ENCODE results near the gene TMEM212. TPM values are rescaled to one million over a fixed set of nuclear protein-coding genes. Genes with fewer than 3 reads are reported as not detected.

TMEM212 gene
- total RNA-seq, 2 experiments from 2014 or later = not detected

DNA sequence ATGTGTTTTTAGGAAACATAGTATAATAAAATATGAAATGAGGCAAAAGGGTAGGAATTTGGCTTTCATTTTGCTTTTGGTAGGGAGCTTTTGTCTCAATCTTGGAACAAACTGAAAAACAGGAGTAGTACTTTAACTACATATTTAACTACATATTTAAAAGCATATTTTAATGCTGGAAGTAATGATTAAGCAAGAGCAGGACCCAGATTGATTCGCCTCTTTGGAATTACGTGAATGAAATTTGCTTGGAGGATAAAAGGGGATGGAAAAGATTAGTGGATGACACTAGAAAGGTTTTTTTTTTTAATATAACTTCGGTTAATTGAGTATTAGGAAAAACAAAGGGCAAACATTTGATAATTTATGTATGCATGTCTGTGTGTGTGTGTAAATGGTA, 11.2 kb upstream of the TMEM212 start:
- CTCF ChIA-PET = no interaction called here
- POLR2A ChIA-PET = no interaction called here

DNA sequence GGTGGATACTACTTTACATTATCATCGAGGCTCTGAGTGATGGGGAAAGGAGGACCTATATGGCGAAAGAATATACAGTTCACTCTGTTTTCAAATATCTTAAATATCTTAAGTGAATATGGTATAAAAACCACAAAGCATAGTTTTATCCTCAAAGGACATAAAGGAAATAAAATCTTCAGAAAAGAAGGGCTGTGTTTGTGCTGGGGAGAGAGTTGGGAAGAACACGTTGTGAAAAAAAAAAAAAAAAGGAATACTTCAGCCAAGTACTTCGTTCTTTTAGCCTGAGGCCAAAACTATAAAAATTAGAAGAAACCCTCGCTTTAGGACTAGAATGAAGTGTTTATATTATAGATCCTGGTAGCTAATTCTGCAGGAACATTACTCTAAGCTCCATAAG, 10.2 kb upstream of the TMEM212 start:
- ChIA-PET CTCF (no interaction called here), POLR2A (no interaction called here)

DNA sequence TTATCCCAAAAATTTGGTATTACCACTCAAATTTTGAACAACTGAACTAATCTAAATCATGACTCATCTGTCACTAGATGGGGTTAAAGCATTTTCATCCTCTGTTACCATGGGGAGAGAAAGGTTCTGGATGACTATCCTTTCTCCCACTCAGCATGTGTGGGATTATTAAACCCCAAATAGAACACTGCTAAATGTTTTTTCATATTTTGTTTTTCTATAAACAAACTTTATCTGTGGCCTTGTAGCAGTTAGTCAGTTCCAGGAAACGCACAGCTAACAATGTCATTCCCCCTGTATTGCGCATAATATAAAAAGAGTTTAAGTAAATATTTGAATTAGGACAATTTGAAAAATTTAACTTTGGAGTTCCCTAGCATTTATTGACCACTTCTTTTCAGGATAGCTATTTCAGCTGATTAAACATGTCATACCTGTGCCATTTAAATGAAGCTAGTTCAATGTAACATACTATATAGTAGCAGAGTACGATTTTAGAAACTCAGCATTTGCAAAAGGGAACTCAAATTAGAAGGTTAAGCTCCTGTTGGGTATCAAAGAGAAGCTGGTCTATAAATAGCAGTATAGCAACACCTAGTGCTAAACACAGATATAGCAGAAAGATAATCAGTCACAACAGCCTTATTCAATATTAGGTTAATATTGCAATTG, 9.2 kb upstream of the TMEM212 start:
- ChIA-PET POLR2A (no interaction called here), CTCF (no interaction called here)

DNA sequence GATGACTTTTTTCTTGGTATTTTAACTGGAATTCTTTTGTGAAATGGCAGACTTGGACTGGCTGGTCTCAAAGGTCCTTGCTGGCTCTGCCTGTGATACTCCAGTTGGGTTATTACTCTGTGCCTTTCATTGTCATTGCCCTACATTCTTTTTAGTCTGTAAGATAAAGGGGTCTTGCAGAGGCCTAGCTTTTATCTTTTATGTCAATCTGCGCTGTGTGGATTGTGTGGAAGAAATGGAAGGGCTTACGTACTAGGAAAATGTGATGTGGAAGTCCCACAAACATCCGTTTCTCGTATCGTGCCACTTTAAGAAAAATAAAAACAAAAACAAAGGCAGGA, 8.7 kb upstream of the TMEM212 start:
- CTCF ChIA-PET = no interaction called here
- POLR2A ChIA-PET = no interaction called here

DNA sequence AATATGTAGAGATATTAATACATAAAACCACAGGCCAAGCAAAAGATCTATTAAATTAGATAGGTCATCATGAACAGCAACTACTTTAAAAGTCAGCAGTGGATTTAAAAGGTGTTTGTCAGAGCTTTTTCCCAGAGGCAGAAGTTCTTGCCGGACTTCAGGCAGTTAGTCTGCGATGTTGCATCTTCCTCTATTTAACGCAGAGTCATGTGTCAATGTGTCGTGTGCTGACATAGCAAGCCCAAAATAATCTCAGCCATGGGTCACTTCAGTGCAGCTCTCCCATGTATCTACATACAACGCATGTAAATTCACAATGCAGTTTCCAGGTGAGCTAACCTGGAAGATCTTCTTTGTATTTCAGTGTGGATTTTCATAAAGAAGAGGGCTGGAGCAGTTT, 8.0 kb upstream of the TMEM212 start:
- POLR2A ChIA-PET = no interaction called here
- CTCF ChIA-PET = no interaction called here

DNA sequence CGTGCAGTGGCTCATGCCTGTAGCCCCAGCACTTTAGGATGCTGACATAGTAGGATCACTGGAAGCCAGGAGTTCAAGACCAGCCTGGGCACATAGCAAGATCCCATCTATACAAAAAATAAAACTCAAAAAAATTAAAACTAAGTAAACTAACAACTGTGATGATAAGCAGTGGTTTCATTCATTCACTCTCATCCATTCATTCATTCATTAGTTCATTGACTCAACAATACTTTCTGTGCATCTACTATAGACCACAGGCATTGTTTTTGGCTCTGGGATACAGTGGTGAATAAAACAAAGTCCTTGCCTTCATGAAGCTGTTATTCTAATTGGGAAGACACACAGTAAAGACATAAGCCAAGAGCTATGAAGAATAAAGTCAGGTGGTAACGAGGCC, 7.5 kb upstream of the TMEM212 start:
- CTCF ChIA-PET = no interaction called here

DNA sequence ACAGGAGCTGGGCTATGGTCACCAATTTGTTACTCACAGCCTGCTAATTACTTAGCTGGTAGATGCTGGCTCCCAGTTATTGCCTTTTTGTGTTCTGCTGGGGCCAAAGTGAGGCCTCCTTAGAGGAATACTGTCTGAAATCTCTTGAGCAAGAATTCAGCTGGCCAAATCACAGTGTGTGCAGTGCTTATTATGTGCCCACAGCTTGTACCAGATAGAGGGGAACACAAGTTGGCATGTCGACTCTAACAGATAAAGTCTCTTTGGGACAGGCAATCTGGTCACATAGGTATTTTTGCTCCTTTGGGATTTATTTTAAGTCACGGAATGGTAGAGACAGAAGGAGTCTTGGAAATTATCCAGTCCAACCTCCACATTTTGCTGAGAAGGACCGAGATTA, 6.3 kb upstream of the TMEM212 start:
- ChIA-PET POLR2A (no interaction called here), CTCF (no interaction called here)

More for the DNA sequence above, 7.5 kb upstream of the TMEM212 start:
- POLR2A ChIA-PET = no interaction called here

DNA sequence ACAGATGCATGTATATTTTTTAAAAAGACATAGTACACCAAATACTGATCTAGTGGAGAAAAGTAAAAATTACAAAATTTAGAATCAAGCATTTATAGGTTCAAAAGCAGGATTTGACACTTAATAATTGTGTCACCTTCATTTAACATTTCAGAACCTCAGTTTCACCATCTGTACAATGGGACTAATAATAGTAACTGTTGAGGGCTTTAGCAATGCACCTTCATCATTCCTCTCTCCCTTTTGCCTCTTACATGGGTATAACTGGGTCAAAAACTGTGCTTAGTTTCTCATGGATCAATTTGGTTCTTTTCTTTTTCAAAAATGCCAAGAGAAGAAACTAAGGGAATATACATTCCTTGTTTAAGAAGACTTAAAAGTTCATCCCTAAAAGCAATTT, 5.5 kb upstream of the TMEM212 start:
- CTCF ChIA-PET = interaction anchor here (1.1 kb wide), 1 partner anchor 12 kb away, joined by 3 read pairs; no protein-coding TSS in a partner anchor
- POLR2A ChIA-PET = no interaction called here

DNA sequence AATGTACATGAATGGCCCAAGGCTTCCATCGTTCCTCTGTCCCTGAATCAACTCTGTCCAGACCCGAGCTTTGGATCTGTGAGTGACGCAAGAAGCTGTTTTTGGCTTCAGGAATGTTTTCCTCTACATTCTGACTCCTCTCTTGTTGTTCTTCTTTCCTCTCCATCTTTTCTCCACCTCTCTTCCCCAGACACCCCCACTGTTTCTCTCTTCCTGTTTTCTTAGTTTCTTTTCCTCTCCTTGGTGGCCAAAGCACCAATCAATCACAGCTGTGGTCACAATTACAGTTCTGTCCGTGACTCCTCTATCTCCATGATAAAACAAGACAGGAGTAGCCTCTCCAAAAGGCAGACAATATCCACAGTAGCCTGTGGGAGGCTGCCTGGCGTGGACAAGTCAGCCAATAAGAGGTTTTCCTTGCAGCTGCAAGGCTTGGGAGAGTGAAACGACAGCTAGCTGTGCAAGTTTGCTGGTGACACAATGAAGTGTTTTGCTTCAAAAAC, 4.9 kb upstream of the TMEM212 start:
- ChIA-PET CTCF (interaction anchor here (1.1 kb wide), 1 partner anchor 12 kb away, joined by 3 read pairs; no protein-coding TSS in a partner anchor), POLR2A (no interaction called here)

DNA sequence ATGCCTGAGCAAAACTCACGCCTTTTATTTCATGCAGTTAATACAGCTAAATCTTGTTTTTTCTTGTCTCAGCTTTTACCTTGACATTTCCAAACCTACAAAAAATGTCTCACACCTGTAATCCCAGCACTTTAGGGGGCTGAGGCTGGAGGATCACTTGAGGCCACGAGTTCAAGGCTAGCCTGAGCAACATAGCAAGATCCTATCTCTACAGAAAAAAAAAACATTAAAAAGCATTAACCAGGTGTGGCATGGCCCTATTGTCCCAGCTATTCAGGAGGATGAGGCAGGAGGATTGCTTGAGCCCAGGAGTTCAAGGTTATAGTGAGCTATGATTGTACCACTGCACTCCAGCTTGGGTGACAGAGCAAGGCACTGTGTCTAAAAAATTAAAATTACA, 3.9 kb upstream of the TMEM212 start:
- CTCF ChIA-PET = interaction anchor here (0.7 kb wide), 1 partner anchor 368 kb away, joined by 4 read pairs; no protein-coding TSS in a partner anchor
- POLR2A ChIA-PET = no interaction called here

DNA sequence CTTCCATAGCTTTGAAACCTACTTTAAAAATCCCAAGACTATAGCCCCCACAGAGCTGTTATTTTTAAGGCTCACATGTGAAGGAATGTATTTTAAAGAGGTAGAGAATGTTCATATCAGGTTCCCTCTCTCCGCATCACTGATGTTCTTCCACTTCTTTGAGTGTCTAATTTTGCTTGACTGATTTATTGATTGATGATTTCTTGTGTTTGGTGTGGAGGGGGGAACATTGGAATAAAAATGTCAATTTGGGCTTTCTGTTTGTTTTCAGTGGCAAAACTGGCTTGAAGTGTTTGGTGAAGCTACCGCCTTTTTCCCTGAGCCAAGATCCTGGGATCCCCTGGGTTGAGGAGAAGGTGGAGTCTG, 2.7 kb upstream of the TMEM212 start:
- ChIA-PET CTCF (no interaction called here), POLR2A (no interaction called here)

DNA sequence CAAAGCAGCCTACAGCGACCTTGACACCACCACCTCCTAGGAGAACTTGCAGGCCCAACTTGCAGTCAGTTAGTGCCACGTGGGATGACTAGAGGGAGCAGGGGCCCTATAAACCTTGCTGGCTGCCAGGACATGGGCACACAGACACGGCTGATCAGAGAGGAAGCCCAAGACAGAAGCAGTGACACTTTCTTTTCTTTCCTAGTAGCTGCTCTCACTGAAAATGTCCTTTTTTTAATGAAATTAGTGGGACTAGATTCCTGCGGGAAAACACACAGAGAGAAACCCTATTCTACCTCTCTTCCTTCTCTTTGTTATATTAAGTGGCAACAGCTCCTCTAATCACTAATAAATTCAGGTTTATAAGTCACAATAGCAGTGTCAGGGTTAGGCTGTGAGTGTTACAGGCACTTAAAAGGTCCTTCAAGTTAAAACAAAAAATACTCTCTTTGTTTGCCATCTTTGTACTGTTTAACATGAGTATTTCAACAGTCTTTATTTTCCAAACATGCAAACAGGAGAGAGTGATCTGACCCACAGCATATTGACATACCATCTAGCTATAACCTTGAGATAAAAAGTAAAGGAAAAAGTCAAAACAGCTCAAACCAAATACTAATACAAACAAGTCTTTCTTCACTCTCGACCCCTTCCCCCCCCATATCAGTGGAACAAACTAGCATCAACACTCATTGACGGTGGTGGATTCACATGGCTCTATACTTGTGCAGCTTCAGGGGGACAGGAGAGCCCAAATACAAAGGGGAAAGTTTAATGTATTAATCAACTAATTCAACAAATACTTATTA, 2.1 kb upstream of the TMEM212 start:
- ChIA-PET POLR2A (no interaction called here), CTCF (no interaction called here)

DNA sequence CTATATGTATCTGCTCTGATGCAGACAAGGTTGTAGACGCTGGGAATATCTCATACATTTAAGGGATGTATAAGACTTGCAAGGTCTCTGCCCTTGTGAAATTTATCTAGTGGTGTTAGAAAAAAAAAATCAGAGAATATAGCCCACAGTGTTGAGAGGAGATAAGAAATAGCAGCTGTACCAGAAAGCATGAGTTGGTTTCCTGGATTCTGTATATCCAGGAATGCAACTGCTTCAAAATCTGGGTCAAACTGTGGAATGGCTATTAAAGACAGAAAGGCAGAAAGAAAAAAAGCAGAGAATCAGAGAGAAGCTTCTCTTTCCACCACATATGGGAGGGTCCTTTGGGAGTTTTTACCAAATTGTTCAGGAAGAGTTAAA, 1.5 kb upstream of the TMEM212 start:
- POLR2A ChIA-PET = no interaction called here
- CTCF ChIA-PET = interaction anchor here (0.8 kb wide), 1 partner anchor 120 kb away, joined by 3 read pairs; no protein-coding TSS in a partner anchor

DNA sequence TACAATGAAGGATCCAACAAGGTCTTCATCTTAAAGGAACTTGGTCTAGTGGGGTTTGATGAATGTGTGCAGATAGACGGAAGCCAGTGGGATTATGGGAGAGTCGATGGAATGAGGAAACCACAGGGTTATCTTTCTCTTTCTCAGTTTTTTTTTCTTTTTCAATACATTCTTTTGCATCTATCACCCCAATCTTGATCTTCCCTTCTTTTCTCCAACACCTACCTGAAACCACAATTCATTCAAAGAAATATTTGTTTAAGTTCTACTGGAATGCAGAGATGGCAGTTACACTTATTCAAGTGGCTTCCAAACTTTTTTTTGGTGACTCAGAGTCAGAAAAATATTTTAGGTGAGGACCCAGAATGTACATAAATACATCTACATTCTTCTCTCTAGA, 1.7 kb downstream of the TMEM212 start:
- CTCF ChIA-PET = no interaction called here
- POLR2A ChIA-PET = no interaction called here

DNA sequence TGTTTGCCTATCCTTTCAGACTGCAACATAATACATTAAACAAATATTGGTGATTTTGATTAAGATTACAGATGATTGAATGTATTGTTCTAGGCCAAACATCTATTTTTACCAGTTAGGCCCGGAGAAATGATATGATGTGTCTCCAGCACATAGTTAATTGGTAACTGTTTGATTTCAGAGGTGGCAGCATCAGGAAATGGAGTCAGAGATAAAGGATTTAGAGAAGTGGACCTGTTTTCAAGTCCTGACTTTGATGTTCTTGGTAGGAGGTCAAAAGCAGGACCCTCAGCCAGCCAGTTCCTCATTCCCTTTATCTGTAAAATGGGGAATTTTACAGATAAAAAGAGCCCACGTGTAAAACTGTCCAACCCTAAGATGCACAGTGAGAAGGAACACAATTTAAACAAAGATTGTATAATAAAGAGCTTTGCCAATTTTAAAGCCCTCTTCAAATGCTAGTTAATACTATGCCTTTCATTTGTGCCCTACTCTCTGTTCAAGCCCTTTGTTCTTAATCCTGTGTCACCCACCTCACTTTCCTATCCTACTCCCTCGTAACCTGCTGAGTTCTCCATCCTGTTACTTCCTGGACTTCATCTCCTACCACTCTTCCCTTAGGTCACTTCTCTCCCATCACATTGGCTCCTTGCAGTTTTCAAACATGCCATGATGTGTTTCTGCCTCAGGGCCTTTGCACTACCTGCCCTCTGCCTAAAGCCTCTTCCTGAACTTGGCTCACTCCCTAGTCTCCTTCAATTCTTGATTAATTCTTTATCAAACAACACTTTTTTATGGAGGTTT, 2.5 kb downstream of the TMEM212 start:
- CTCF ChIA-PET = no interaction called here
- POLR2A ChIA-PET = no interaction called here

DNA sequence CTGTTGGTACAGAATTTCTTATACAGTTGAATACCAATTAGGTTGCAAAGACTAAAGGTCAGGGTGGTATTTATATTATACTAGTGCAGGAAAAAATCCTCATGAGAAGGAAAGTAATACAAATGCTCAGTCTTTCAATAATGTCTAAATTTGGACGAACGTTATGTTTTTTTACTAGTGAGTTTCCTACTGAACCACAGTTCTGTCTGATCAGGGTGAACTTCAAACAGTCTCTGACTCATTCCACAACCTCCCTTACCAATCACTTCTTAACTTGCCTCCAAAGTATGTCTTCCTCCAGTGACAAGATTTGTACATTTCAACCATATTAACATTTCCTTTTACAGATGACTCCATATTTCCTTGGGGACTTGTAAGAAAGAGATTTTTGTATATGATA, 3.4 kb downstream of the TMEM212 start:
- ChIA-PET POLR2A (no interaction called here), CTCF (no interaction called here)

DNA sequence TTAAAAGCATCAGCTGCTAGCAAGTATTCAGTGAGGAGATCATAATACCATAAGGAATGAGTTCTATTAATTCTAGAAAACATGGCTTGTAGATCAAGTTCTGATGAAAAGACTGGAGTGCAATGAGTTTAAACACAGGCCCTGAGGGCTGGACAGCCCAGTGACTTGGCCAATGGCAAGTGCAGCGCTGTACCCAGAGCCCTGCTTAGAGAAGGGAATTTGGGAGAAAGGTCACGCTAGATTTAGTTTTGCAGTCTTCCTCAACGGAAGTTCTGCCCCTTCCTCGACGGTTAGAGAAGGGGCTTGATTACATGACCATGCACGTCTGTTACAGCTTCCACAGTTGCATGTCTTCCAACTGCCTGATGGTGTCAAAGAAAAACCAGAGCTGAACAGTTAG, 4.0 kb downstream of the TMEM212 start:
- ChIA-PET CTCF (no interaction called here), POLR2A (no interaction called here)

DNA sequence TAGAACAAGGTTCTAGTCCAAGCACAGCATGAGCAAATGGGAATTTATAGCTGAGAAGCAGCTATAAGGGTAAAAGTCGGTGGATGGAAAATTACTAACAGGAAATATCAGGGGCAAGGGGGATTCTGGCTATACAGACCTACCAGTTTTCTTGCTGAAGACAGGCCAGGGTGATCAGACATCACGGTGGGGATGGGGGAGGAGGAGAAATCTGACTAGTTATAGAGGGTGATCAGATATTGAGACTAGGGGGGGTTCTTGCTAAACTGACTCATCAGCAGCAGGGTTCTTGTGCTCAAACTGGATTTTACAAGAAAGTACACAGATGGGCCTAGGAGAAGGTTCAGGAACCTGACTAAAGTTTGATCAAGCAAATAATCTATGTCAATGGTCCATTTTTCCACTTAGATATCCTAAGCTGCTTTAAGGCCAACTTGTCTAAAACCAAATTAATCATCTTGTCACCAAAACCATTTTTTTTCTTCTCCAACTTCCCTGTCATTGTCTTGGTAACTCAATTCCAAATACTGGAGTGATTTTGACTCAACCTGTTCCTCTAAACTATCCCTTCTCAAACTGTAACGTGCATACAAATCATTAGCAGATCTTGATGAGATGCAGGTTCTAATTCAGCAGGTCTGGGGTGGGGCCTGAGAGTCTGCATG, 4.6 kb downstream of the TMEM212 start:
- CTCF ChIA-PET = no interaction called here
- POLR2A ChIA-PET = no interaction called here

DNA sequence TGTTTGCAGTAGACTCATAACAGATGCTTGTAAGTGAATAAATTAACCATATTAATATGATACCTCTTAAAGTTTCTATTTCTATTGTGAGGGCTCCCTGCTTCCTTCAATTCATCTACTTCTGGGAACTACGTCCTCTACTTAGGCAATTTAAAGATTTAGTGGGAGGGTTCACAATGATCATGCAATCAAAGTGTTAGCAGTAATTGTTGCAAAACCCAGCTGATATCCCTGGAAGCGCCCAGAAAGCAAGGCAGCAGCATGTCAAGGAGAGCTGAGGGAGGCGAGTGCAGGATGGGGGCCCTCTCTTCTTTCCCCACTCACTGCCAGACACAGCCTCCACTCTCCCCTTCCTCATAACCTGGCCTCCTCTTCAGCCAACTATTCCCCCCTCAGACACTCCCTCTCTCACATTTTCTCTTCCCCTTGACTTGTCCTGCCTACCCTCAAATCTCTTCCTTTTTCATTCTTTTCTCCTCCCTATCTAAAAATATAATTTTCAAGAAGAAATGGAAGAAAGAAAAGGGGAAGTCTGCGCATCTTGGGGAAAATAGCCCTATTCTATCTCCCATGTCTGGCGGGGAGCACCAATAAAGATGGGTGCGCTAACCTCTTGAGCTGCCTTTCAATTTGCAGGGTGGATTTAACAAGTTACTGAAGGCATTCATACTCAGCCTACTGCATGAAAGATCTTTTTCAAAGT, 6.6 kb downstream of the TMEM212 start:
- POLR2A ChIA-PET = no interaction called here
- CTCF ChIA-PET = interaction anchor here (1.1 kb wide), 1 partner anchor 12 kb away, joined by 3 read pairs; no protein-coding TSS in a partner anchor

Data from activated CD8-positive, alpha-beta memory T cell treated with anti-CD3 and anti-CD28 coated beads for 36 hours (primary cell).